Measurements from ENCODE around the gene VEZF1.
A peak's percentile ranks its signal among the peaks of the same experiment; 100 is the strongest.
"Not testable (repeated sequence)": the region's sequence is repeated elsewhere in the genome, so short reads cannot be mapped to it uniquely, and the experiment has no call there.

Gene VEZF1

GRCh38 chr17:57997085-57997809 is 9.2 kb upstream of the VEZF1 start:
- DNase-seq: no peak

- peak; percentile 67 for DNase-seq
These were observed 7.3 kb upstream of the VEZF1 start for GRCh38 chr17:57995076-57995956.

GRCh38 chr17:57994436-57994835 is 6.4 kb upstream of the VEZF1 start:
- DNase-seq: no peak

- no peak for DNase-seq
These were observed 5.7 kb upstream of the VEZF1 start for GRCh38 chr17:57993471-57994365.

- DNase-seq: no peak
These were observed 3.5 kb upstream of the VEZF1 start for GRCh38 chr17:57991537-57991936.

GRCh38 chr17:57990037-57990436 is 2.0 kb upstream of the VEZF1 start:
- DNase-seq: no peak

- peak; percentile 52 for DNase-seq
These were observed 522 bp upstream of the VEZF1 start for GRCh38 chr17:57988301-57989250.

GRCh38 chr17:57986841-57987580 is 1.0 kb downstream of the VEZF1 start:
- no peak for DNase-seq

- DNase-seq: no peak
These were observed 2.4 kb downstream of the VEZF1 start for GRCh38 chr17:57985675-57985974.

GRCh38 chr17:57984936-57985674 is 2.9 kb downstream of the VEZF1 start:
- no peak for DNase-seq

- no peak for DNase-seq
These were observed 3.7 kb downstream of the VEZF1 start for GRCh38 chr17:57984261-57984890.

GRCh38 chr17:57983446-57983845 is 4.6 kb downstream of the VEZF1 start:
- DNase-seq: no peak

- DNase-seq: no peak
These were observed 5.4 kb downstream of the VEZF1 start for GRCh38 chr17:57982452-57983170.

GRCh38 chr17:57980522-57980921 is 7.5 kb downstream of the VEZF1 start:
- no peak for DNase-seq

GRCh38 chr17:57979076-57979475 is 9.0 kb downstream of the VEZF1 start:
- DNase-seq: no peak

GRCh38 chr17:57976594-57976993 is 11.5 kb downstream of the VEZF1 start:
- DNase-seq: no peak

- DNase-seq: no peak
These were observed 13.0 kb downstream of the VEZF1 start for GRCh38 chr17:57975044-57975443.

- not testable (repeated sequence) for DNase-seq
These were observed 13.8 kb downstream of the VEZF1 start for GRCh38 chr17:57974053-57974824.

- DNase-seq: no peak
These were observed 15.9 kb downstream of the VEZF1 start for GRCh38 chr17:57972151-57972550.

All from NCI-H748 treated with DMSO at 0.1 percent for 48 hours (cell line).